LNCaP clone FGC (cell line): ENCODE data around the gene DDX1.

Experiments used
- DNase-seq: peaks from one replicate; pipeline ENCODE4 v3.0.0-alpha.2; 2011; ENCODE audit warnings: low read depth
- H3K4me3 ChIP-seq: 2 replicates; pipeline ENCODE4 v1.5.1; 2011; ENCODE audit warnings: mild to moderate bottlenecking, low read depth, low read length, control low read depth
- CTCF ChIP-seq: IDR thresholded peaks from 2 replicates; pipeline ENCODE4 v1.5.1; 2012; ENCODE audit warnings: mild to moderate bottlenecking; ENCODE audit not compliant: control insufficient read depth, insufficient read depth; ENCODE audit errors: extremely low read depth

The DDX1 gene

GRCh38 chr2:15603044-15603765, 11.5 kb downstream of the DDX1 start:
- no peak for TF ChIP-seq CTCF
- no peak overlapping the region for H3K4me3 ChIP-seq
- DNase-seq, result no peak

- TF ChIP-seq CTCF, result no peak
Measured at GRCh38 chr2:15603948-15604347, 12.3 kb downstream of the DDX1 start.

GRCh38 chr2:15605721-15606120, 14.1 kb downstream of the DDX1 start:
- H3K4me3 ChIP-seq, result no peak overlapping the region
- no peak for DNase-seq
- no peak for TF ChIP-seq CTCF

More at GRCh38 chr2:15603948-15604347, 12.3 kb downstream of the DDX1 start:
- no peak overlapping the region for H3K4me3 ChIP-seq
- DNase-seq, result no peak

GRCh38 chr2:15606481-15607441, 15.1 kb downstream of the DDX1 start:
- H3K4me3 ChIP-seq, result no peak overlapping the region
- DNase-seq, result no peak

GRCh38 chr2:15607709-15608391, 16.2 kb downstream of the DDX1 start:
- no peak overlapping the region for H3K4me3 ChIP-seq
- TF ChIP-seq CTCF, result no peak
- no peak for DNase-seq

More at GRCh38 chr2:15606481-15607441, 15.1 kb downstream of the DDX1 start:
- TF ChIP-seq CTCF, result no peak

GRCh38 chr2:15608392-15608761, 16.7 kb downstream of the DDX1 start:
- DNase-seq, result no peak
- no peak overlapping the region for H3K4me3 ChIP-seq
- TF ChIP-seq CTCF, result no peak
